Glutamatergic neuron (in vitro differentiated cells): ENCODE measurements around the gene KIF1B. TPM values are rescaled to one million over a fixed set of nuclear protein-coding genes. Genes with fewer than 3 reads are reported as not detected.

Source experiments
- DNase-seq: peaks from one replicate; pipeline ENCODE4 v3.0.0; 2022
- H3K27ac Mint-ChIP-seq: one replicate; pipeline ENCODE4 v1.8.0; 2020; ENCODE audit warnings: mild to moderate bottlenecking, mixed read lengths, inconsistent platforms; ENCODE audit not compliant: unreplicated experiment
- H3K27me3 Mint-ChIP-seq: one replicate; pipeline ENCODE4 v1.8.0; 2020; ENCODE audit warnings: mild to moderate bottlenecking, moderate library complexity, mixed read lengths, inconsistent platforms; ENCODE audit not compliant: unreplicated experiment
- H3K36me3 Mint-ChIP-seq: one replicate; pipeline ENCODE4 v1.8.0; 2020; ENCODE audit warnings: mild to moderate bottlenecking, mixed read lengths, inconsistent platforms; ENCODE audit not compliant: unreplicated experiment
- H3K4me1 Mint-ChIP-seq: one replicate; pipeline ENCODE4 v1.8.0; 2020; ENCODE audit warnings: mild to moderate bottlenecking, low read depth, mixed read lengths, inconsistent platforms; ENCODE audit not compliant: unreplicated experiment
- H3K4me3 Mint-ChIP-seq: one replicate; pipeline ENCODE4 v1.8.0; 2020; ENCODE audit warnings: mild to moderate bottlenecking, mixed read lengths, inconsistent platforms; ENCODE audit not compliant: unreplicated experiment
- H3K9me3 Mint-ChIP-seq: one replicate; pipeline ENCODE4 v1.8.0; 2020; ENCODE audit warnings: mild to moderate bottlenecking, moderate library complexity, mixed read lengths, inconsistent platforms; ENCODE audit not compliant: unreplicated experiment
- CTCF ChIP-seq: fragments of 200-600 bp; sonication (generic); IDR thresholded peaks from one replicate; pipeline ENCODE4 v1.5.0; 2021; ENCODE audit not compliant: partially characterized antibody, unreplicated experiment
- total RNA-seq: library from RNA; stranded (reverse); fragmentation: NEBNext Ultra II Directional; extraction: Animal tissue kit (Norgen Biotek cat#: 25700); gene quantifications from one replicate; pipeline ENCODE4 v1.2.1, GENCODE V29; 2021; ENCODE audit not compliant: unreplicated experiment

KIF1B gene
- total RNA-seq, 1 donor from 2014 or later = 261 TPM

DNA sequence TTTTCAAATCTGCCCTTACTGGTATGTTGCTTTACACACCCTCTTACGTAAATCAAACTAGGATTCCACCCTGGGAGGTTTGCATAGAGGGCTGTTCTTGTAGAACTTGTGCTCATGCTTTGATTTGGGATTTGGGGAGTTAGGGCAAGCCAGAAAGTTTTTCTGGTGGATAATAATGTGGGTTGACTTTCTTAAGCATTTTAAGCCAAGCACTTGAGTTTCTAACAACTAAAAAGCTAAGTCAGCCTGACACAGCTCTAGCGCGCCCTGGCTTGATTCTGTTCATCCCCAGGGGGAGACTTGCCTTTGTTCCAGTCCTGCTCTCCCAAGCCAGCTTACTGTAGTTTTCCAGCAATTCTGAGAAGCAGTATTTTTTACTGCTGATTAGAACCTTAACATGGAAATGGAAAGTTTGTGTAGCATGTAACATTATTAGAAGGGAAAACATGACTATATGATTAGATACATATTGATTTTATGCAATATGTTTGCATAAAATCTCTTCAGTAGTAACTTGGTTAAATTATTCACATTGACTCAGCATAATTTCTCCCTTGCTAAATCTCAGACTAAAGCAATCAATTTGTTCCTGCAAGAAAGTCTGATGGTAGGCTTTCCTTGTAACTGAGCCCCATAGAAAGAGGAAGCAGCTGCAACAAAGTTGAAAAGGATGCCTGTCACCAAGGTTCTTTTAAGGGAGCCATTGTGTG, 177.5 kb downstream of the KIF1B start:
- peak; percentile 31 for DNase-seq
- peaks cover 18% of the 10 kb centered on the region for H3K4me1 Mint-ChIP-seq

GRCh38 chr1:10388387-10388715, 178.0 kb downstream of the KIF1B start:
- Mint-ChIP-seq H3K27me3 (peaks cover 11% of the 10 kb centered on the region), H3K27ac (peak overlapping the region; percentile 48), H3K36me3 (peaks cover 2% of the 10 kb centered on the region), H3K9me3 (peaks cover 11% of the 10 kb centered on the region), H3K4me3 (no peak overlapping the region), H3K4me1 (peaks cover 18% of the 10 kb centered on the region)
- TF ChIP-seq CTCF = no peak
- DNase-seq = no peak

More for the DNA sequence above, 177.5 kb downstream of the KIF1B start:
- Mint-ChIP-seq H3K27me3 (peaks cover 11% of the 10 kb centered on the region), H3K36me3 (peaks cover 5% of the 10 kb centered on the region), H3K4me3 (peak overlapping the region; percentile 20), H3K27ac (peak overlapping the region; percentile 48), H3K9me3 (peaks cover 15% of the 10 kb centered on the region)
- no peak for TF ChIP-seq CTCF

GRCh38 chr1:10389271-10389973, 179.1 kb downstream of the KIF1B start:
- Mint-ChIP-seq H3K27ac (no peak overlapping the region), H3K9me3 (peaks cover 9% of the 10 kb centered on the region), H3K4me1 (peaks cover 15% of the 10 kb centered on the region), H3K36me3 (no peaks in the 10 kb centered on the region), H3K4me3 (no peak overlapping the region), H3K27me3 (peaks cover 9% of the 10 kb centered on the region)
- no peak for DNase-seq
- TF ChIP-seq CTCF = no peak

DNA sequence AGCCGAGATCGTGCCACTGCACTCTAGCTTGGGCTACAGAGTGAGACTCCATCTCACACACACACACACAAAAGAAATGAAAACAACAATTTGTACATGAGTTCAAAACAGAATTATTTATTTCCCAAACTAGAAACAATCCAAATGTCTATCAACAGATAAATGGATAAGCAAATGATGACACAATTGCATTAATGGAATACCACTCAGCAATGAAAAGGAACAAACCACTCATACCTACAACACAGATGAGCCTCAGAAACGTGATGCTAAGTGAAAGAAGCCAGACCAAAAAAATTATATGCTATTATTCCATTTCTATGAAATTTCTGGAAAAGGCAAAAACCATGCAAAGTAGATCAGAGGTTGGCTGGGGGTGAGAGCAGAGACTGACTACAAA, 186.5 kb downstream of the KIF1B start:
- H3K4me1 Mint-ChIP-seq = peaks cover 3% of the 10 kb centered on the region
- H3K4me3 Mint-ChIP-seq = peak overlapping the region; percentile 48
- H3K27me3 Mint-ChIP-seq = peaks cover 10% of the 10 kb centered on the region
- H3K36me3 Mint-ChIP-seq = no peaks in the 10 kb centered on the region
- H3K27ac Mint-ChIP-seq = no peak overlapping the region
- no peak for TF ChIP-seq CTCF
- DNase-seq = no peak
- peaks cover 21% of the 10 kb centered on the region for H3K9me3 Mint-ChIP-seq

DNA sequence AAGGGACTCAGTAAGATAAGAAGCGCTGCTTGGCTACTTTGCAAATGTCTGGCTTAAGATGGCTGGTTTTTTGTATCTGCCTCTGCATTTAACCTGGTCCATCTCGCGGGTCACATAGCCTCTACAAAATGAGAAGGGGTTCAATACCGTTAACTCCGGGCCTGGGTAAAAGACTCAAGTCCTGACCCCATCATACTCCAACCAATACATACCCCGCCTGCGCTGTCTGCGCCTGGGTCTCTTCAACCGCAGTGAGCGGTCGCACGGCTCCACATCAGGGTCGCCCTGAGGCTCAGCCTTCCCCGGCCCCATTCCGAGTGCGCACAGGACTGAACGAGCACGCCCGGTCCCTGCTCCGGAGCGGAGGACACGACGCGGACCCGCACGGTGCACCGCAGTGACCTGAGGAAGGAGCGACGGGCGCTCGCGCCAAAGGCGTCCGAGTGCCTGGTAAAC, 187.9 kb downstream of the KIF1B start:
- no peak for DNase-seq
- Mint-ChIP-seq H3K4me3 (peak overlapping the region; percentile 90), H3K4me1 (peaks cover 3% of the 10 kb centered on the region), H3K27ac (peak overlapping the region; percentile 71), H3K36me3 (no peaks in the 10 kb centered on the region), H3K27me3 (peaks cover 14% of the 10 kb centered on the region), H3K9me3 (peaks cover 18% of the 10 kb centered on the region)
- no peak for TF ChIP-seq CTCF
